Measurements from ENCODE around the gene CMIP. TPM values are rescaled to one million over a fixed set of nuclear protein-coding genes. Genes with fewer than 3 reads are reported as not detected.

The CMIP gene
- total RNA-seq, 4 donors from 2014 or later, result 17.1 to 60.5 (median 39.7) TPM

DNA sequence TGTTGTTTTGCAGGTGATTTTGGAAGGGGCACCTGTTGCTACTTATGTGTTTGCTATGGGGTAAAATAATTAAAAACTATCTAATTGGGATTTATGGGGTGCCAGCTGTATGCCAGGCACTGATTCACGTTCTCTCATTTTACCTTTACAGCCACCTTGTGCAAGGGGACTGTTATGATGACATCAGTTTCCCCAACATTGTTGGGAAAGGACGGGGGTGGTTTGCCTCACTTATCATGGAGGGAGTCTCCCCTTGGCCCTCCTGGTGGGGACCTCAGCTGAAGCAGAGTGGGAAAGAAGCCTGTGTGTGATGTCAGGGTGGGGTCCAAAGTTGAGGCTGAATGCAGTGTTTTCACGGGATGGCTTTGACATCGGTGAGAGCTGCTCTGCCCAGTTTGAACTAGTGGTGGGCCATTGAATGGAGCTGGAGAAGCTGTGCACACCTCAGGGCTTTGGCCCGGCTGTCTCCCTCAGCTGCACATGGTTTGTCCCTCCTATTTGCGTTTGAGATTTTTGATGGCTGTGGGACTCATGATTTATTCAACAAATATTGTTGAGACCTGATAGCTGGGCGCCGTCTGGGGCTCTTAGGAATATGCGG, 36.1 kb downstream of the CMIP start:
- Histone ChIP-seq H3K27ac (peak overlapping the region in 3 of 4 donors; percentile 7 to 61 (median 53)), H3K36me3 (peaks cover 0 to 9% (median 0%) of the 10 kb centered on the region in 3 donors), H3K9me3 (no peaks in the 10 kb centered on the region), H3K27me3 (no peaks in the 10 kb centered on the region), H3K4me1 (peaks cover 26 to 92% (median 27%) of the 10 kb centered on the region in 3 donors), H3K4me3 (no peak overlapping the region)
- no peak for DNase-seq
- intact Hi-C loops (cut with DNase I), result no loop called here
- 79 to 98% methylated on average over 5 to 7 of the region's 9 CpGs for whole genome bisulfite sequencing, 2 donors
- no peak for TF ChIP-seq POLR2A (IDR thresholded peaks at IDR 0.05)
- TF ChIP-seq, protein P1, sequence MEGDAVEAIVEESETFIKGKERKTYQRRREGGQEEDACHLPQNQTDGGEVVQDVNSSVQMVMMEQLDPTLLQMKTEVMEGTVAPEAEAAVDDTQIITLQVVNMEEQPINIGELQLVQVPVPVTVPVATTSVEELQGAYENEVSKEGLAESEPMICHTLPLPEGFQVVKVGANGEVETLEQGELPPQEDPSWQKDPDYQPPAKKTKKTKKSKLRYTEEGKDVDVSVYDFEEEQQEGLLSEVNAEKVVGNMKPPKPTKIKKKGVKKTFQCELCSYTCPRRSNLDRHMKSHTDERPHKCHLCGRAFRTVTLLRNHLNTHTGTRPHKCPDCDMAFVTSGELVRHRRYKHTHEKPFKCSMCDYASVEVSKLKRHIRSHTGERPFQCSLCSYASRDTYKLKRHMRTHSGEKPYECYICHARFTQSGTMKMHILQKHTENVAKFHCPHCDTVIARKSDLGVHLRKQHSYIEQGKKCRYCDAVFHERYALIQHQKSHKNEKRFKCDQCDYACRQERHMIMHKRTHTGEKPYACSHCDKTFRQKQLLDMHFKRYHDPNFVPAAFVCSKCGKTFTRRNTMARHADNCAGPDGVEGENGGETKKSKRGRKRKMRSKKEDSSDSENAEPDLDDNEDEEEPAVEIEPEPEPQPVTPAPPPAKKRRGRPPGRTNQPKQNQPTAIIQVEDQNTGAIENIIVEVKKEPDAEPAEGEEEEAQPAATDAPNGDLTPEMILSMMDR (IDR thresholded peaks at IDR 0.05), result no peak

DNA sequence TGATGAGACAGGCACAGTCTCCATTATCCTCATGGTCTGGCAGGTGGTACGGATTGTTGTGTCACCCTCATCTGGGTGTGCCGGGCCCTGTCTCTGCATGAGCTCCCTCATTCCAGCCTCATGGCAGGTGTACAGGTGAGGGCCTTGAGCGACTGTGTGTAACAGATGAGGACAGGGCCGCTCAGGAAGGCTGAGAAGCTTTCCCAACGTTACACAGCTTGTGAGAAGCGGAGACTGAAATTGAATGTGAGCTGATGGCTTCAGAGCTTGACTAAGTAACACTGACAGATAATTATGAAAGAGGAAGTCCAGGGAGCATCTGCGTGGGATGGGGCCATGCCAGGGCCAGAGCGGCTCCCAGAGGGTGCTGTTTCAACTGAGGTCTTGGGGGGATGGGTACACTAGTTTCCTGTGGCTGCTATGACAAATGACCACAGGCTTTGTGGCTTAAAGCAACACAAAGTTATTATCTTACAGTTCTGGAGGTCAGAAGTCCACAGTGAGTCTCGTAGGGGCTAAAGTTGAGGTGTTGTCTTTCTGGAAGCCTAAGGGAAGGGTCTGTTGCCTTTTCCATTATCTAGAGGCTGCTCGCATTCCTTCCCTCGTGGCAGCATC, 36.7 kb downstream of the CMIP start:
- H3K27ac ChIP-seq, result peak overlapping the region in 3 of 4 donors; percentile 7 to 61 (median 53)
- TF ChIP-seq, protein P1 (IDR thresholded peaks at IDR 0.05), result no peak
- TF ChIP-seq POLR2A (IDR thresholded peaks at IDR 0.05), result peak in 1 of 4 donors; percentile 27
- H3K27me3 ChIP-seq, result no peaks in the 10 kb centered on the region
- H3K4me1 ChIP-seq, result peaks cover 27 to 98% (median 29%) of the 10 kb centered on the region in 3 donors
- no peaks in the 10 kb centered on the region for H3K9me3 ChIP-seq
- H3K4me3 ChIP-seq, result no peak overlapping the region
- peaks cover 0 to 15% (median 0%) of the 10 kb centered on the region in 3 donors for H3K36me3 ChIP-seq
- peak; percentile 38 for DNase-seq
- intact Hi-C loops (cut with DNase I), result no loop called here
- WGBS, 2 donors, result 65 to 71% methylated on average over 6 to 7 of the region's 11 CpGs

DNA sequence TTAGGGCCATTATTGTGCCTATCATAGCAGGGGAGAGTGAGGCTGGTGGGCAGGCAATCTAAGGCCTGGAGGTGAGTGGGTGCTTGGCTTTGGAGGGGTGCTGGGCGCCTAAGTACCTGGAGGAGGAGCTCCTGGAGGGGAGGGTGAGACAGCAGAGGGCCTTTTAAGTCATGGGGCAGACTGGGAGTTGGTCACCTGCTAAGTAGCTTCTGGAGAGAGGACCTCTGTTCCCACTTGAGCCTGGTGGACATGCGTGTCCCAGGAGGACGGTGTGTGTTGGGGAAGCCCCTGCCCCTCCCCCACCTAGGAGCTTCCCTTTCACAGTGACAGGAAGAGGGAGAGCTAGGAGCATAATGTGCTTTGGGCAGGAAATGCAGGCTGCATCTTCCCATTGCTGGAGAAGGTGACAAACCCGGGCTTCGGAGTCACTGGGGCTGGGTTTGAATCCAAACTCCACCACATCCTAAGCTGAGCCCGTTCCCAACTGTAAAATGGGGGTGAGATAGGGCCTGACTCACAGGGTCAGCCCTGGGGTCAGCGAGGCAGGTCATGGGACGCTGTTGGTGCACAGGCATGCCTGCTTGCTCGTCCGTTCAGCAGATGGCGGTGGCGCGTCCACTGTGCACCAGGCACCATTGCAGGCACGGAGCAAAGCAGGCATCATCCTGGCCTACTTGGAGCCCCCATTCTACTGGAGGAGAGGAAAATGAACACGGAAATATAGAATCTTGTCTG, 37.9 kb downstream of the CMIP start:
- H3K4me1 ChIP-seq, result peaks cover 27 to 100% (median 37%) of the 10 kb centered on the region in 3 donors
- no peak for DNase-seq
- H3K9me3 ChIP-seq, result no peaks in the 10 kb centered on the region
- no peaks in the 10 kb centered on the region for H3K27me3 ChIP-seq
- peak overlapping the region in 3 of 4 donors; percentile 19 to 53 (median 48) for H3K27ac ChIP-seq
- peaks cover 0 to 27% (median 0%) of the 10 kb centered on the region in 3 donors for H3K36me3 ChIP-seq
- no peak for TF ChIP-seq POLR2A (IDR thresholded peaks at IDR 0.05)
- 90 to 93% methylated on average over 5 to 11 of the region's 15 CpGs for WGBS, 2 donors
- intact Hi-C loops (cut with DNase I), result no loop called here
- no peak overlapping the region for H3K4me3 ChIP-seq

DNA sequence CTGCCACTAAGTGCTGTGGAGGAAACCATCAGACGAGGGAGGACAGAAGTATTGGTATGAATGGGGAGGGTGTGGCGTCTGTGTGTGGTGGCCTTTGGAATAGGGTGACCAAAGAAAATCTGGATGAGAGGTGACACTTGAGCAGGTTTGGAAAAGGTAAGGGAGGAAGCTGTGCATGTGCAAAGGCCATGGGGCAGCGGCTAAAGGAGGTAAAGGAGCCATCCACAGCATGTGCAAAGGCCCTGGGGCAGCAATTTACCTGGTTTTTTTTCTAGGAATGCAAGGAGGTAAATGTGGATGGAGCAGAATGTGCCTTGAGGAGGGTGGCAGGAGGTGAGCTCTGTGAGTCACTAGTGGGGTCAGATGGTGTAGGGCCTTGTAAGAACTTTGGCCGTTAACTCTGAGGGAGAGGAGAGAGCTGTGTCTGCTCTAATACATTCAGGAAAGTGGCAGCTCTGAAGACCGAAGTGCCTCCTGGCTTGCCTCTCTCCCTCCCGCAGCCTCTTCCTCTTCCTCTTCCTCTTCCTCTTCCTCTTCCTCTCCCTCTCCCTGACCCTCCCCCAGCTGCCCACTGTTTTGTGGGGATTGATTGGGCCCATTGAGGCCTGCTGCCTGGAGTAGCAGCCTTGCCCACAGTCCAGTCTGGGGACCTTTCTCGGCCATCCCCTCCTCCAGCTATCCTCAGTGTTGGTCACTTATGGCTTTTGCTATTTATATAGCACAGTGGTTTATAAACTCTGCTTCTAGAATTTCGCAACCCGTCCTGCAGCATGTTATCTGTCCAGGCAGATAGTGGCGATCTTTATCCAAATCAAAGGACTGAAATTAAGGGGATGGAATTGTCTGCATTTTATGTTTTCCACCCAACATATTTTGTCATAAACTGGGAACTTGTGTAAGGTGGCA, 38.7 kb downstream of the CMIP start:
- intact Hi-C loops (cut with DNase I), result no loop called here
- H3K27me3 ChIP-seq, result no peaks in the 10 kb centered on the region
- no peak for DNase-seq
- no peaks in the 10 kb centered on the region for H3K9me3 ChIP-seq
- no peak overlapping the region for H3K4me3 ChIP-seq
- peaks cover 0 to 29% (median 0%) of the 10 kb centered on the region in 3 donors for H3K36me3 ChIP-seq
- WGBS, 2 donors, result 72 to 78% methylated on average over 10 of the region's 10 CpGs
- peak overlapping the region in 3 of 4 donors; percentile 48 to 63 (median 62) for H3K27ac ChIP-seq
- peaks cover 21 to 100% (median 37%) of the 10 kb centered on the region in 3 donors for H3K4me1 ChIP-seq
- TF ChIP-seq POLR2A (IDR thresholded peaks at IDR 0.05), result no peak
- TF ChIP-seq, protein P1 (IDR thresholded peaks at IDR 0.05), result no peak

DNA sequence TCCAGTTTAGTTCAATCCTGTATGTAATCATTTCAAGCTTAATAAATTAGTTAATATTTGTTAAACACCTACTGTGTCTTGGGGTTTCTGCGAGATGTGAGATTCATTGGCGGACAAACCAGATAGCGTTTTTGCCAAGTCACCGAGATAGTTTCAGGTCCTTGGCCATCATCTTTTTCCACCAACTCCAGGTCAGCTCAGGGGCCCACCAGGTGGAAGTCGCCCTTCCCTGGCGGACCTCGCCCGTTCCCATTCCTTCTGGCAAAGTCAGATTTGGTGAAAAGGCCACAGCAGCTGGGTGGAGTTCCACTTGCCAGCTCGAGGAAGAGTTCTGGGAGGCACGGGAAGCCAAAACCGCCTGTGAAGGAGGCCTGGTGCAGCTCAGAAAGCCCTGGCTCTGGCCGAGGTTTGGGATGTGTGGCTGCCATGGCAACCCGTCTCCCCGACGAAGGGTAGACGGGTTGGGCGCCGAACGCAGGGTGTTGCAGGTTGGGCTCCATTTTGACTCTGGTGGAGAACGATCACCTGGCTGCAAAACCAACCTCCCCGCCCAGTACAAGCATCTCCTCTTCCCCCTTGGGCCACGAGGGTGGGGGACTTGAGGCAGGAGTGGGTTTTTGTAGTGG, 39.5 kb downstream of the CMIP start:
- TF ChIP-seq POLR2A (IDR thresholded peaks at IDR 0.05), result no peak
- TF ChIP-seq, protein P1 (IDR thresholded peaks at IDR 0.05), result no peak
- WGBS, 2 donors, result 87 to 91% methylated on average over 10 to 15 of the region's 22 CpGs

More for the DNA sequence above, 39.5 kb downstream of the CMIP start:
- Histone ChIP-seq H3K9me3 (no peaks in the 10 kb centered on the region), H3K27me3 (no peaks in the 10 kb centered on the region), H3K36me3 (peaks cover 0 to 23% (median 0%) of the 10 kb centered on the region in 3 donors), H3K4me1 (peaks cover 17 to 100% (median 35%) of the 10 kb centered on the region in 3 donors), H3K4me3 (no peak overlapping the region), H3K27ac (peak overlapping the region in 2 of 4 donors; percentile 63 to 70)
- DNase-seq, result no peak
- intact Hi-C loops (cut with DNase I), result no loop called here

Data from esophagus squamous epithelium (tissue), 5 donors.